Heart right ventricle (tissue), 16 donors: Measurements from ENCODE around the gene TRIM25. TPM values are rescaled to one million over a fixed set of nuclear protein-coding genes. Genes with fewer than 3 reads are reported as not detected.
A peak's percentile ranks its signal among the peaks of the same experiment; 100 is the strongest.

Experiments used
- ATAC-seq, 8 donors: fragments of 200-7000 bp; cut with Tn5 transposase; one replicate each; pipeline ENCODE4 v1.9.1; 2020; ENCODE audit warnings: mild to moderate bottlenecking in 8 of 8, moderate library complexity in 8 of 8, moderate number of reproducible peaks in 1 of 8
- DNase-seq, 2 donors: peaks; one replicate each; pipeline ENCODE4 v3.0.0-alpha.2; 2020
- H3K27ac ChIP-seq, 10 donors: fragments of 200-600 bp; sonication (generic) in 2 of 10; one replicate each; pipeline versions ENCODE4 v1.5.0 to v1.8.0; 2020 to 2022; ENCODE audit warnings: mild to moderate bottlenecking in 3 of 10
- H3K27me3 ChIP-seq, 7 donors: fragments of 200-600 bp; one replicate each; pipeline ENCODE4 v1.8.0; 2021 to 2022; ENCODE audit warnings: mild to moderate bottlenecking in 2 of 7
- H3K36me3 ChIP-seq, 9 donors: fragments of 200-600 bp; sonication (generic) in 1 of 9; one replicate each; pipeline versions ENCODE4 v1.5.0 to v1.8.0; 2020 to 2022; ENCODE audit warnings: mild to moderate bottlenecking in 2 of 9
- H3K4me1 ChIP-seq, 9 donors: fragments of 200-600 bp; sonication (generic) in 1 of 9; one replicate each; pipeline versions ENCODE4 v1.5.0 to v1.8.0; 2020 to 2022; ENCODE audit warnings: mild to moderate bottlenecking in 4 of 9
- H3K4me3 ChIP-seq, 10 donors: fragments of 200-600 bp; sonication (generic) in 2 of 10; one replicate each; pipeline versions ENCODE4 v1.5.0 to v1.8.0; 2020 to 2022; ENCODE audit warnings: mild to moderate bottlenecking in 7 of 10, moderate library complexity in 2 of 10
- H3K9me3 ChIP-seq, 11 donors: fragments of 200-600 bp in 10 of 11; sonication (generic) in 2 of 11; one replicate each; pipeline versions ENCODE4 v1.5.0 to v1.8.0; 2013 to 2022; ENCODE audit warnings: mild to moderate bottlenecking in 2 of 11, control low read depth in 1 of 11, moderate library complexity in 1 of 11
- CTCF ChIP-seq, 9 donors: fragments of 200-600 bp; sonication (generic) in 2 of 9; IDR thresholded peaks; one replicate each; pipeline versions ENCODE4 v1.5.0 to v1.8.0; 2021 to 2022; ENCODE audit warnings: antibody characterized with exemption in 9 of 9, mild to moderate bottlenecking in 5 of 9, moderate library complexity in 1 of 9
- WGBS, 2 donors: extraction: QIAGEN DNeasy Blood & Tissue Kit; methylation state at CpG; one replicate each; pipeline ENCODE4 v1.1.7; 2013; ENCODE audit warnings: inconsistent platforms in 1 of 2; 5-methylcytosine and 5-hydroxymethylcytosine counted together
- intact Hi-C, 10 donors: fragments of 100-400 bp; cut with DNase I; formaldehyde crosslinking; loops; one replicate each; pipeline versions ENCODE4 v1.11.1 to v1.14.2; 2022
- polyA plus RNA-seq, 2 donors: library from polyadenylated mRNA; stranded (reverse); fragments of 200-250 nt; gene quantifications; one replicate each; pipeline ENCODE4 v1.2.3, GENCODE V29; 2013
- total RNA-seq, 10 donors: library from RNA; stranded (reverse); fragmentation: NEBNext Ultra II Directional in 3 of 10; extraction: Animal tissue kit (Norgen Biotek cat#: 25700) in 3 of 10; gene quantifications; one replicate each; pipeline versions ENCODE4 v1.2.1 to v1.2.4, GENCODE V29; 2021 to 2023
- donor health status: Arrhythmogenic right ventricular cardiomyopathy.
- donor health status: ischemic (EF 13 %, LVEDD 7.1; RV severe dilation, severe dysfunction).
- donor health status: healthy with polysubstance abuse.
- donor health status: DM: no; HTN: yes; CAD: no.
- donor health status: DM: no; HTN: no; CAD: no.
- donor health status: ischemic (EF 25% LVEDD 6.9; RV normal size, moderate dysfunction).
- donor health status: ischemic (EF 25% LVEDD 5.7; RV mildly dilated, moderate dysfunction).
- donor health status: healthy.
- donor health status: DM: yes; HTN: yes; CAD: no.
- donor health status: Ischemic cardiomyopathy.
- donor health status: ischemic (EF 35%, LVEDD 5.7; RV mildly dilated, moderate dysfunction).
- donor health status: nonischemic (EF 11% LVEDD 7.7; RV severe dilation, severe dysfunction).
- donor health status: DM: yes; HTN: yes; CAD: no.
- donor health status: PGD.
- donor health status: ischemic (EF 29% LVEDD 5.4; RV normal size, mild dysfunction).
- donor health status: nonischemic (EF 23%, LVEDD 6.1; RV moderate dilation, normal function).

TRIM25 gene
- total and polyA plus RNA-seq, 12 donors, result 4.9 to 32.7 (median 15.2) TPM

- no peaks in the 10 kb centered on the region for H3K9me3 ChIP-seq
- TF ChIP-seq CTCF (IDR thresholded peaks at IDR 0.05), result no peak
- peak overlapping the region in 6 of 10 donors; percentile 15 to 98 (median 78) for H3K4me3 ChIP-seq
- ATAC-seq (peak in 5 of 8 donors; percentile 3 to 52 (median 8)), DNase-seq (peak in 1 of 2 donors; percentile 29)
- 51 to 71% methylated on average over 6 of the region's 6 CpGs for WGBS, 2 donors
- intact Hi-C loops, result loop anchor here in 3 of 10 donors (5.0 kb wide), 3 partner anchors 73 to 88 kb away; partner anchors contain the start of genes C17orf67 (in 1 of the 3) and DGKE (in 1 of the 3)
- H3K27me3 ChIP-seq, result no peaks in the 10 kb centered on the region
- peaks cover 0 to 57% (median 27%) of the 10 kb centered on the region in 9 donors for H3K36me3 ChIP-seq
- H3K27ac ChIP-seq, result peak overlapping the region in 9 of 10 donors; percentile 47 to 95 (median 91)
- peaks cover 5 to 63% (median 46%) of the 10 kb centered on the region in 9 donors for H3K4me1 ChIP-seq
Measured at GRCh38 chr17:56909742-56910508, 3.9 kb downstream of the TRIM25 start.

DNA sequence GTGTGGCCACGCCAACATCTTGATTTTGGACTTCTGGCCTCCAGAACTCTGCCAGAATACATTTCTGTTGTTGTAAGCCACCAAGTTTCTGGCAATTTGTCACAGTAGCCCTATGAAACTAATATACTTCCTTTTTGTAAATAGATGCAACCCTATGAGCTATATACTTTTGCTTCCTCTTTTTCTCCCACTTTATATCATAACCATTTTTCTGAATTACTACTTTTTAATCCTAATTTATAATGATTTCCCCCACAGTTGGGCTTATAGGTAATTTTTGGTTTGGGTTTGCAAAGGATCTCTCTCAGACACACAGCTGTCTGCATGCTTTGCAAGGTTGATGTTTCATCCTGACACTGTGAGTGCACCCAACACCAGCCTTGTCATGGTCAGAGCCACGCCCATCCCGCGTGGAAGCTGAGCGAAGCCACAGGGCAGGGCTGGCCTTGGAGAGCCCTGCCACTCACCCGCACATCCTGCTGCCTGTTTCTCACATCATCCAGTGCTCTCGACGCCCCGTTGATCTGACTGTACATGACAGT is 5.8 kb downstream of the TRIM25 start:
- 59 to 80% methylated on average over 9 of the region's 9 CpGs for WGBS, 2 donors
- no peak for TF ChIP-seq CTCF (IDR thresholded peaks at IDR 0.05)
- Histone ChIP-seq H3K27me3 (no peaks in the 10 kb centered on the region), H3K4me1 (peaks cover 5 to 63% (median 42%) of the 10 kb centered on the region in 9 donors), H3K27ac (peak overlapping the region in 3 of 10 donors; percentile 29 to 95 (median 43)), H3K4me3 (no peak overlapping the region), H3K9me3 (peaks cover 0 to 4% (median 0%) of the 10 kb centered on the region in 11 donors), H3K36me3 (peaks cover 0 to 75% (median 40%) of the 10 kb centered on the region in 9 donors)
- ATAC-seq, result peak in 6 of 8 donors; percentile 34 to 64 (median 42)
- DNase-seq, result peak; percentile 24 to 55
- intact Hi-C loops, result no loop called here

- DNase-seq (no peak), ATAC-seq (no peak)
- peaks cover 0 to 4% (median 0%) of the 10 kb centered on the region in 11 donors for H3K9me3 ChIP-seq
- no peak overlapping the region for H3K4me3 ChIP-seq
- peaks cover 0 to 33% (median 6%) of the 10 kb centered on the region in 9 donors for H3K4me1 ChIP-seq
- intact Hi-C loops, result no loop called here
- H3K27me3 ChIP-seq, result no peaks in the 10 kb centered on the region
- peaks cover 0 to 100% (median 60%) of the 10 kb centered on the region in 9 donors for H3K36me3 ChIP-seq
- H3K27ac ChIP-seq, result no peak overlapping the region
- no peak for TF ChIP-seq CTCF (IDR thresholded peaks at IDR 0.05)
- WGBS, 2 donors, result 96 to 98% methylated on average over 5 of the region's 5 CpGs
Measured at GRCh38 chr17:56903560-56903959, 10.3 kb downstream of the TRIM25 start.

- Histone ChIP-seq H3K4me1 (peaks cover 0 to 24% (median 0%) of the 10 kb centered on the region in 9 donors), H3K9me3 (peaks cover 0 to 4% (median 0%) of the 10 kb centered on the region in 11 donors), H3K27ac (no peak overlapping the region), H3K4me3 (no peak overlapping the region), H3K27me3 (no peaks in the 10 kb centered on the region), H3K36me3 (peaks cover 0 to 100% (median 58%) of the 10 kb centered on the region in 9 donors)
- no peak for TF ChIP-seq CTCF (IDR thresholded peaks at IDR 0.05)
- intact Hi-C loops, result no loop called here
- peak in 1 of 8 donors; percentile 41 for ATAC-seq
- WGBS, 2 donors, result 94 to 98% methylated on average over 4 of the region's 4 CpGs
- DNase-seq, result no peak
Measured at GRCh38 chr17:56902348-56902747, 11.5 kb downstream of the TRIM25 start.
